Brain microvascular endothelial cell (primary cell): ENCODE data around the gene SPATA6.
"Not testable (repeated sequence)": the region's sequence is repeated elsewhere in the genome, so short reads cannot be mapped to it uniquely, and the experiment has no call there.

Experiments used
- DNase-seq: peaks from one replicate; pipeline ENCODE4 v3.0.0-alpha.2; 2020
- H3K27ac ChIP-seq: fragments of 250-450 bp; sonication (Bioruptor Pico); 2 replicates; pipeline ENCODE4 v1.5.1; 2020; ENCODE audit warnings: mild to moderate bottlenecking, moderate library complexity
- H3K27me3 ChIP-seq: fragments of 250-450 bp; sonication (Bioruptor Pico); replicated peaks from 2 replicates; pipeline ENCODE4 v1.5.1; 2020; ENCODE audit warnings: mild to moderate bottlenecking
- H3K36me3 ChIP-seq: fragments of 250-450 bp; sonication (Bioruptor Pico); replicated peaks from 2 replicates; pipeline ENCODE4 v1.5.1; 2020; ENCODE audit warnings: mild to moderate bottlenecking
- H3K4me3 ChIP-seq: 2 replicates; pipeline ENCODE4 v1.5.1; 2011; ENCODE audit warnings: low read depth, mild to moderate bottlenecking, control low read depth, low read length, moderate library complexity
- CTCF ChIP-seq: IDR thresholded peaks from 2 replicates; pipeline ENCODE4 v1.5.1; 2011; ENCODE audit warnings: low read depth, mild to moderate bottlenecking, moderate library complexity, low read length, control low read depth, inconsistent platforms; ENCODE audit errors: missing control alignments
- in situ Hi-C: cut with HindIII; loops from 2 replicates; pipeline ENCODE4 v1.10.0; 2017; ENCODE audit warnings: low sequenced_read_pairs, low pct_ligation_motif_present

SPATA6 gene

GRCh38 chr1:48332115-48332514 lies 139.9 kb downstream of the SPATA6 start:
- no peak overlapping the region for H3K27ac ChIP-seq
- DNase-seq, result no peak
- in situ Hi-C loops, result no loop called here
- TF ChIP-seq CTCF, result no peak
- no peak overlapping the region for H3K4me3 ChIP-seq
- no peaks in the 10 kb centered on the region for H3K36me3 ChIP-seq
- H3K27me3 ChIP-seq, result no peaks in the 10 kb centered on the region

- H3K4me3 ChIP-seq, result no peak overlapping the region
- no peak overlapping the region for H3K27ac ChIP-seq
- no peaks in the 10 kb centered on the region for H3K36me3 ChIP-seq
- DNase-seq, result no peak
- in situ Hi-C loops, result no loop called here
- no peaks in the 10 kb centered on the region for H3K27me3 ChIP-seq
- no peak for TF ChIP-seq CTCF
These were observed 142.1 kb downstream of the SPATA6 start for GRCh38 chr1:48329905-48330304.

GRCh38 chr1:48329486-48329885 lies 142.5 kb downstream of the SPATA6 start:
- no peaks in the 10 kb centered on the region for H3K27me3 ChIP-seq
- in situ Hi-C loops, result no loop called here
- H3K27ac ChIP-seq, result no peak overlapping the region
- H3K4me3 ChIP-seq, result no peak overlapping the region
- DNase-seq, result no peak
- no peak for TF ChIP-seq CTCF
- H3K36me3 ChIP-seq, result no peaks in the 10 kb centered on the region

GRCh38 chr1:48311829-48312228 lies 160.2 kb downstream of the SPATA6 start:
- H3K27ac ChIP-seq, H3K27me3 ChIP-seq, H3K36me3 ChIP-seq, DNase-seq, H3K4me3 ChIP-seq, in situ Hi-C loops: not testable (repeated sequence)

GRCh38 chr1:48309564-48310082 lies 162.4 kb downstream of the SPATA6 start:
- no peak overlapping the region for H3K27ac ChIP-seq
- no peaks in the 10 kb centered on the region for H3K36me3 ChIP-seq

GRCh38 chr1:48302652-48303051 lies 169.4 kb downstream of the SPATA6 start:
- no peak for TF ChIP-seq CTCF
- Histone ChIP-seq H3K27me3 (no peaks in the 10 kb centered on the region), H3K4me3 (no peak overlapping the region), H3K27ac (no peak overlapping the region), H3K36me3 (no peaks in the 10 kb centered on the region)
- DNase-seq, result no peak
- in situ Hi-C loops, result no loop called here

More at GRCh38 chr1:48309564-48310082, 162.4 kb downstream of the SPATA6 start:
- in situ Hi-C loops, result no loop called here
- Histone ChIP-seq H3K4me3 (no peak overlapping the region), H3K27me3 (no peaks in the 10 kb centered on the region)
- DNase-seq, result no peak
- no peak for TF ChIP-seq CTCF
